Testis (tissue), 2 donors: Measurements from ENCODE around the gene POT1.

Experiments
- CTCF ChIP-seq, 3 experiments: fragments of 450-650 bp in 2 of 3; fragments of 200-600 bp in 1 of 3; sonication (generic) in 1 of 3; IDR thresholded peaks; one replicate each; pipeline ENCODE4 v1.5.1; 2016 to 2019; ENCODE audit warnings: antibody characterized with exemption in 3 of 3, mild to moderate bottlenecking in 2 of 3, moderate library complexity in 1 of 3
- POLR2A ChIP-seq: fragments of 450-650 bp; IDR thresholded peaks from one replicate; pipeline ENCODE4 v1.6.1; 2017; ENCODE audit warnings: antibody characterized with exemption, mild to moderate bottlenecking, moderate library complexity

DNA sequence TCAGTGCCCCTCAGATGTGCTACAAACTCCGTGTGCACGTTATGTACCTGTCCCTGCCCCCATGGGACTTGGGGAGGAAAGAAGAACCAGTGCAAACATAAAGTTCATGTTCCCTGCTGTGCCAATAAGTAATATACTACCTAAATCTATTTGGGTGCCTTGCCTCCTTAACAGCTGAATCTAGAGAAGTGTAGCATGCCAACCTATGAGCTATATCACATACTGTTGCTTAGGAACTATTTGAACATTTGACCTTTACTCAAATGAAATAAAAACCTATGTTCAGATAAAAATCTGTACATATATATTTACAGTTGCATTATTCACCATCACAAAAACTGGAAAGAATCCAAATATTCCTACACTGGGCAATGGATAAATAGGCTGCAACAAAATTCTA lies 9.8 kb downstream of the POT1 start:
- TF ChIP-seq CTCF (IDR thresholded peaks at IDR 0.05), result no peak
- TF ChIP-seq POLR2A, result no peak
